Keratinocyte (primary cell): ENCODE measurements around the gene STEEP1. TPM values are rescaled to one million over a fixed set of nuclear protein-coding genes. Genes with fewer than 3 reads are reported as not detected.

Source experiments
- DNase-seq: peaks from one replicate; pipeline ENCODE4 v3.0.0-alpha.2; 2011; ENCODE audit warnings: low read depth, missing footprints, low spot score
- FAIRE-seq: peaks from 2 replicates; lab custom pipeline; 2011; peaks lifted over from hg19 to GRCh38; lab: Jason Lieb, UNC
- H2AFZ ChIP-seq: 2 replicates; pipeline ENCODE4 v1.6.0; 2012; ENCODE audit warnings: low read length, control low read depth, inconsistent platforms; ENCODE audit not compliant: control insufficient read depth
- H3K27ac ChIP-seq: 2 replicates; pipeline ENCODE4 v1.5.1; 2011; ENCODE audit warnings: low read length; ENCODE audit not compliant: control insufficient read depth, insufficient read depth
- H3K27me3 ChIP-seq: 3 replicates; pipeline ENCODE4 v1.6.0; 2011; ENCODE audit warnings: low read length; ENCODE audit not compliant: control insufficient read depth, insufficient read depth; ENCODE audit errors: extremely low read depth
- H3K36me3 ChIP-seq, 2 experiments: 2 replicates in 1 of 2; 3 replicates in 1 of 2; pipeline ENCODE4 v1.5.1; 2011; ENCODE audit warnings: low read length in 2 of 2, mild to moderate bottlenecking in 1 of 2; ENCODE audit not compliant: control insufficient read depth in 2 of 2, insufficient read depth in 2 of 2; ENCODE audit errors: extremely low read depth in 1 of 2
- H3K4me1 ChIP-seq: 3 replicates; pipeline ENCODE4 v1.5.1; 2011; ENCODE audit warnings: low read length; ENCODE audit not compliant: control insufficient read depth, insufficient read depth; ENCODE audit errors: extremely low read depth
- H3K4me2 ChIP-seq: 3 replicates; pipeline ENCODE4 v1.6.0; 2011; ENCODE audit warnings: low read depth, low read length; ENCODE audit not compliant: control insufficient read depth, insufficient read depth; ENCODE audit errors: extremely low read depth
- H3K4me3 ChIP-seq, 3 experiments: fragments of 200-600 bp in 1 of 3; sonication (generic) in 1 of 3; 2 replicates in 2 of 3; 3 replicates in 1 of 3; pipeline ENCODE4 v1.5.1; 2011 to 2016; ENCODE audit warnings: low read length in 3 of 3, mild to moderate bottlenecking in 3 of 3, control low read depth in 2 of 3, inconsistent platforms in 1 of 3, low read depth in 1 of 3, mixed read lengths in 1 of 3, mixed run types in 1 of 3, moderate library complexity in 1 of 3; ENCODE audit not compliant: control insufficient read depth in 2 of 3, insufficient read depth in 2 of 3; ENCODE audit errors: extremely low read depth in 1 of 3
- H3K79me2 ChIP-seq: 2 replicates; pipeline ENCODE4 v1.6.0; 2012; ENCODE audit warnings: low read length; ENCODE audit not compliant: control insufficient read depth, insufficient read depth
- H3K9ac ChIP-seq: 3 replicates; pipeline ENCODE4 v1.6.0; 2011; ENCODE audit warnings: low read length; ENCODE audit not compliant: control insufficient read depth, insufficient read depth; ENCODE audit errors: extremely low read depth
- H3K9me1 ChIP-seq: 3 replicates; pipeline ENCODE4 v1.6.0; 2011; ENCODE audit warnings: low read length; ENCODE audit not compliant: control insufficient read depth, insufficient read depth; ENCODE audit errors: extremely low read depth
- H3K9me3 ChIP-seq: 2 replicates; pipeline ENCODE4 v1.5.1; 2012; ENCODE audit warnings: low read depth, low read length; ENCODE audit not compliant: control insufficient read depth
- H4K20me1 ChIP-seq: 3 replicates; pipeline ENCODE4 v1.6.0; 2011; ENCODE audit warnings: low read length; ENCODE audit not compliant: control insufficient read depth, insufficient read depth; ENCODE audit errors: extremely low read depth
- CTCF ChIP-seq, 3 experiments: IDR thresholded peaks in 1 of 3; conservative IDR thresholded peaks in 1 of 3; optimal IDR thresholded peaks in 1 of 3; 2 replicates in 2 of 3; 3 replicates in 1 of 3; pipeline versions ENCODE3 to v1.5.1; 2011; ENCODE audit warnings: low read length in 3 of 3, mild to moderate bottlenecking in 3 of 3, moderate library complexity in 2 of 3, control low read depth in 1 of 3, inconsistent platforms in 1 of 3; ENCODE audit not compliant: insufficient read depth in 2 of 3; ENCODE audit errors: extremely low read depth in 1 of 3
- EZH2 ChIP-seq: IDR thresholded peaks from one replicate; pipeline ENCODE4 v1.6.1; 2012; ENCODE audit warnings: inconsistent platforms, mild to moderate bottlenecking, low read length, moderate library complexity
- dilution Hi-C: fragments of 300-500 bp; cut with MboI; formaldehyde crosslinking; loops from one replicate; pipeline ENCODE4 v1.7.0; 2020; ENCODE audit warnings: low sequenced_read_pairs; ENCODE audit not compliant: extremely low pct_ligation_motif_present
- polyA plus RNA-seq, 5 experiments: library from polyadenylated mRNA; depleted of rRNA in 3 of 5; stranded (reverse) in 3 of 5; stranded (forward) in 1 of 5; unstranded in 1 of 5; fragments of >200 nt; gene quantifications; 1 replicate in 1 of 5; 2 replicates in 3 of 5; 3 replicates in 1 of 5; pipeline versions ENCODE4 v1.2.1 to v1.2.3, GENCODE V29; 2011 to 2012; ENCODE audit warnings: missing spikeins in 2 of 5, low read depth in 1 of 5, low replicate concordance in 1 of 5

STEEP1 gene
- polyA plus RNA-seq, 1 donor (not counting 4 experiments of a cell fraction or from before 2014, with no cell fraction given) = 23.3 TPM

- Histone ChIP-seq H3K9me3 (no peaks in the 10 kb centered on the region), H2AFZ (peak overlapping the region; percentile 75), H3K79me2 (peaks cover 40% of the 10 kb centered on the region), H3K4me1 (peaks cover 17% of the 10 kb centered on the region), H4K20me1 (no peaks in the 10 kb centered on the region), H3K27ac (peak overlapping the region; percentile 78), H3K4me3 (peak overlapping the region; percentile 72 to 89 (median 78)), H3K27me3 (no peaks in the 10 kb centered on the region), H3K9me1 (no peaks in the 10 kb centered on the region), H3K4me2 (peak overlapping the region; percentile 83), H3K9ac (peak overlapping the region; percentile 87), H3K36me3 (peaks cover 0 to 3% of the 10 kb centered on the region in 2 experiments)
- dilution Hi-C loops = no loop called here
- DNase-seq = no peak
- no peak for TF ChIP-seq EZH2
- peak in 1 of 3 experiments; percentile 6 for TF ChIP-seq CTCF (optimal IDR thresholded peaks at IDR 0.05 in 1 of 3, IDR thresholded peaks at IDR 0.05 in 1 of 3, conservative IDR thresholded peaks at IDR 0.05 in 1 of 3; ENCODE audit: extremely low read depth in 1 of 3, insufficient read depth in 2 of 3, low read length in 3 of 3)
- FAIRE-seq = no peak
Measured at GRCh38 chrX:119605464-119606279, 40.5 kb upstream of the STEEP1 start.

DNA sequence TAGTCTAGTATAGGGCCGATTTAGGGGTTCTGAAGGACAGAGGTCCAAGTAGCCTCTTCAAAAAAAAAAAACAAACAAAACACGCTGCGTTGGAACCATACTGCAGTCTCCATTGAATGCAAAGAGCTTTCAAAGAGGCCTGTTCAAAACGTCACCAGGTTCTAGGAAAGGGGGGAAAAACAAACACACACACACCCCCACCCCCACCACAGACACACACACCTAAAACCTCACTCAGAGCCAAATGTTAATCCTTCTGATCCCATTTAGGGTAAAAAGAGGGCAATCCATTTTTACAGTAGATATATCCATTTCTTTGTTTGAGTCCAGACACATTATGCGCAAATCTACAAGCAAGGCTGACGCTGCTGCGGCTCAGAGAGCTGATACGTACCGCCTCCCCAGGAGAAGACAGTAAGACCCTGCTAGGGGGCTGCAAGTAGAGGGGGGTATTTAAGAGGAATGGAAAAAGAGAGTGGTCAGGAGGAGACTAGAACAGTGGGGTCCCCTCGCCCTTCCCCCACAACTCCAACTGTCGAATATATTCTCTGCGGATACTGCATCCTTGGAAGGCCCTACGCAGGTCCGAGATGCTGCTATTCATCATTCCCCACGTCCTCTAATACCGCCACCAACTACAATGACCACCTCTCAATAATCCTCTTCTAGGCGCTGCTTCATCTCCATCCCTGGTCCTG, 39.7 kb upstream of the STEEP1 start:
- Histone ChIP-seq H3K27ac (no peak overlapping the region), H3K4me1 (peaks cover 17% of the 10 kb centered on the region), H3K79me2 (peaks cover 47% of the 10 kb centered on the region), H3K4me2 (peak overlapping the region; percentile 83), H3K9me3 (no peaks in the 10 kb centered on the region), H3K27me3 (no peaks in the 10 kb centered on the region), H3K9me1 (no peaks in the 10 kb centered on the region), H3K9ac (peak overlapping the region; percentile 66), H3K36me3 (peaks cover 0 to 3% of the 10 kb centered on the region in 2 experiments), H2AFZ (no peak overlapping the region), H4K20me1 (no peaks in the 10 kb centered on the region), H3K4me3 (peak overlapping the region; percentile 72 to 89 (median 78))
- dilution Hi-C loops = no loop called here
- TF ChIP-seq EZH2 (no peak), CTCF (optimal IDR thresholded peaks at IDR 0.05 in 1 of 3, IDR thresholded peaks at IDR 0.05 in 1 of 3, conservative IDR thresholded peaks at IDR 0.05 in 1 of 3; ENCODE audit: extremely low read depth in 1 of 3, insufficient read depth in 2 of 3, low read length in 3 of 3) (no peak)
- FAIRE-seq (no peak), DNase-seq (no peak)
